Mesendoderm (in vitro differentiated cells): Measurements from ENCODE around the gene SLIT3.

Experiments used
- DNase-seq: peaks from one replicate; pipeline ENCODE4 v3.0.0; 2013
- H2AK5ac ChIP-seq: 2 replicates; pipeline ENCODE4 v1.6.1; 2013; ENCODE audit warnings: low read length, inconsistent platforms
- H2BK120ac ChIP-seq: 2 replicates; pipeline ENCODE4 v1.6.1; 2013; ENCODE audit warnings: low read depth, mild to moderate bottlenecking, low read length, moderate library complexity, mixed read lengths
- H2BK15ac ChIP-seq: replicated peaks from 2 replicates; pipeline ENCODE4 v1.6.1; 2013; ENCODE audit warnings: low read depth, mild to moderate bottlenecking, moderate library complexity
- H2BK5ac ChIP-seq: 2 replicates; pipeline ENCODE4 v1.6.1; 2013; ENCODE audit warnings: low read length, inconsistent platforms
- H3K18ac ChIP-seq: 2 replicates; pipeline ENCODE4 v1.6.1; 2013; ENCODE audit warnings: mild to moderate bottlenecking, low read length, mixed read lengths
- H3K23ac ChIP-seq: one replicate; pipeline ENCODE4 v1.6.1; 2013; ENCODE audit warnings: low read length
- H3K27ac ChIP-seq: 2 replicates; pipeline ENCODE4 v1.5.1; 2013; ENCODE audit warnings: low read depth, mild to moderate bottlenecking, inconsistent platforms, low read length, moderate library complexity
- H3K27me3 ChIP-seq: 2 replicates; pipeline ENCODE4 v1.6.1; 2013; ENCODE audit warnings: low read length, control low read depth, mild to moderate bottlenecking, inconsistent platforms; ENCODE audit not compliant: insufficient read depth, poor library complexity
- H3K36me3 ChIP-seq: 2 replicates; pipeline ENCODE4 v1.6.1; 2013; ENCODE audit warnings: low read length, inconsistent platforms; ENCODE audit not compliant: control insufficient read depth, insufficient read depth
- H3K4ac ChIP-seq: one replicate; pipeline ENCODE4 v1.6.1; 2013; ENCODE audit warnings: low read depth, mild to moderate bottlenecking, low read length, moderate library complexity
- H3K4me1 ChIP-seq: 2 replicates; pipeline ENCODE4 v1.6.1; 2013; ENCODE audit warnings: low read depth, low read length, inconsistent platforms; ENCODE audit not compliant: control insufficient read depth
- H3K4me2 ChIP-seq: 2 replicates; pipeline ENCODE4 v1.6.1; 2013; ENCODE audit warnings: low read length
- H3K4me3 ChIP-seq: 2 replicates; pipeline ENCODE4 v1.5.1; 2013; ENCODE audit warnings: mild to moderate bottlenecking, low read length
- H3K56ac ChIP-seq: one replicate; pipeline ENCODE4 v1.6.1; 2013; ENCODE audit warnings: low read length
- H3K79me1 ChIP-seq: 2 replicates; pipeline ENCODE4 v1.6.1; 2013; ENCODE audit warnings: low read length, inconsistent platforms
- H3K79me2 ChIP-seq: 2 replicates; pipeline ENCODE4 v1.6.1; 2013; ENCODE audit warnings: mild to moderate bottlenecking, low read length; ENCODE audit not compliant: control insufficient read depth, insufficient read depth
- H3K9ac ChIP-seq: 2 replicates; pipeline ENCODE4 v1.6.1; 2013; ENCODE audit warnings: low read length, inconsistent platforms
- H4K5ac ChIP-seq: one replicate; pipeline ENCODE4 v1.6.1; 2013; ENCODE audit warnings: low read length
- H4K8ac ChIP-seq: one replicate; pipeline ENCODE4 v1.6.1; 2013; ENCODE audit warnings: low read depth, mild to moderate bottlenecking, control low read depth, low read length, moderate library complexity
- WGBS: extraction: QIAGEN DNeasy Blood & Tissue Kit; methylation state at CpG from one replicate; pipeline ENCODE4 v1.1.7; 2013; ENCODE audit warnings: low lambda C conversion rate, missing lambda C conversion rate; ENCODE audit not compliant: insufficient coverage; ENCODE audit errors: extremely low coverage; 5-methylcytosine and 5-hydroxymethylcytosine counted together

Gene SLIT3

GRCh38 chr5:169001394-169001793, 299.5 kb downstream of the SLIT3 start:
- Histone ChIP-seq H3K18ac (no peak overlapping the region), H3K4me3 (no peak overlapping the region), H3K79me2 (no peaks in the 10 kb centered on the region), H4K8ac (no peak overlapping the region), H3K4ac (no peak overlapping the region), H3K79me1 (no peaks in the 10 kb centered on the region), H2BK120ac (no peak overlapping the region), H4K5ac (no peak overlapping the region), H3K56ac (no peak overlapping the region), H3K27ac (no peak overlapping the region), H3K36me3 (no peaks in the 10 kb centered on the region), H2BK15ac (no peak overlapping the region), H2AK5ac (no peak overlapping the region), H3K4me2 (no peak overlapping the region), H2BK5ac (no peak overlapping the region), H3K23ac (no peak overlapping the region), H3K4me1 (no peaks in the 10 kb centered on the region), H3K27me3 (no peaks in the 10 kb centered on the region), H3K9ac (no peak overlapping the region)
- no CpG with 5 or more reads among the region's 3 CpGs for WGBS
- no peak for DNase-seq

DNA sequence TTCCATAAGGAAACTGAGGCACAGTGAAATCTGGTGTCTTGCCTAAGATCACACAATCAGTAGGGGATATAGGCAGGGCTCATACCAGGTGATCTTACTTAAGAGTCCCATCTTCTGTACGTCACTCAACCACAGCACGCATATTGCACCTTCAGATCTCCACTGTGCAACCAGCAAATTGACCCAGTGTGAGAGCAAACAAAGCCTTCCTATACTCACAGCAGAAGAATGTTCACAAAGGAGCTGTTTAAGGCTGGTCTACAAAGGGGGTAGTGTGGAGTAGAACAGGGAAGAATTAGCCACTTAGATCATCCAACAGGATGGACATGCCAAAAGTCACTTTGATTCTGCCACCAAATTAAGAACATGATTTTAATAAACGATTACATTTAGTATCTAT, 305.9 kb downstream of the SLIT3 start:
- Histone ChIP-seq H3K79me1 (no peaks in the 10 kb centered on the region), H3K36me3 (no peaks in the 10 kb centered on the region), H4K8ac (no peak overlapping the region), H3K18ac (no peak overlapping the region), H3K27ac (no peak overlapping the region), H3K79me2 (no peaks in the 10 kb centered on the region), H3K4me3 (no peak overlapping the region), H3K27me3 (no peaks in the 10 kb centered on the region), H2BK5ac (no peak overlapping the region), H2BK15ac (no peak overlapping the region), H2AK5ac (no peak overlapping the region), H3K23ac (no peak overlapping the region), H3K9ac (no peak overlapping the region), H3K4me2 (no peak overlapping the region), H3K4me1 (no peaks in the 10 kb centered on the region), H2BK120ac (no peak overlapping the region), H3K56ac (no peak overlapping the region), H3K4ac (no peak overlapping the region), H4K5ac (no peak overlapping the region)
- WGBS: no CpG with 5 or more reads among the region's 3 CpGs
- DNase-seq: no peak

GRCh38 chr5:168992687-168993086, 308.3 kb downstream of the SLIT3 start:
- H3K23ac ChIP-seq: no peak overlapping the region
- H3K4me3 ChIP-seq: no peak overlapping the region
- H3K36me3 ChIP-seq: no peaks in the 10 kb centered on the region
- H4K8ac ChIP-seq: no peak overlapping the region
- H2AK5ac ChIP-seq: no peak overlapping the region
- H3K4ac ChIP-seq: no peak overlapping the region
- H3K9ac ChIP-seq: no peak overlapping the region
- no peak overlapping the region for H3K27ac ChIP-seq
- H3K4me2 ChIP-seq: no peak overlapping the region
- H3K27me3 ChIP-seq: no peaks in the 10 kb centered on the region
- DNase-seq: peak; percentile 51
- WGBS: no CpG with 5 or more reads among the region's 11 CpGs
- H3K56ac ChIP-seq: no peak overlapping the region
- no peak overlapping the region for H2BK15ac ChIP-seq
- H2BK120ac ChIP-seq: no peak overlapping the region
- H3K79me1 ChIP-seq: no peaks in the 10 kb centered on the region
- no peak overlapping the region for H4K5ac ChIP-seq
- no peaks in the 10 kb centered on the region for H3K4me1 ChIP-seq
- H2BK5ac ChIP-seq: no peak overlapping the region
- no peak overlapping the region for H3K18ac ChIP-seq
- no peaks in the 10 kb centered on the region for H3K79me2 ChIP-seq

- Histone ChIP-seq H4K5ac (no peak overlapping the region), H3K36me3 (no peaks in the 10 kb centered on the region), H3K79me1 (no peaks in the 10 kb centered on the region), H3K9ac (no peak overlapping the region), H3K4ac (no peak overlapping the region), H3K79me2 (no peaks in the 10 kb centered on the region), H2BK120ac (no peak overlapping the region), H3K18ac (no peak overlapping the region), H4K8ac (no peak overlapping the region), H3K27ac (no peak overlapping the region), H3K23ac (no peak overlapping the region), H3K4me3 (no peak overlapping the region), H3K56ac (no peak overlapping the region), H3K27me3 (no peaks in the 10 kb centered on the region), H3K4me2 (no peak overlapping the region), H2BK5ac (no peak overlapping the region), H2AK5ac (no peak overlapping the region), H3K4me1 (no peaks in the 10 kb centered on the region), H2BK15ac (no peak overlapping the region)
- DNase-seq: no peak
- no CpG with 5 or more reads among the region's 5 CpGs for WGBS
These were observed 308.9 kb downstream of the SLIT3 start for GRCh38 chr5:168992016-168992415.

- Histone ChIP-seq H3K4me2 (no peak overlapping the region), H3K18ac (no peak overlapping the region), H4K8ac (no peak overlapping the region), H3K27ac (no peak overlapping the region), H3K23ac (no peak overlapping the region), H3K36me3 (no peaks in the 10 kb centered on the region), H3K9ac (no peak overlapping the region), H2AK5ac (no peak overlapping the region), H3K27me3 (no peaks in the 10 kb centered on the region), H2BK5ac (no peak overlapping the region), H3K79me2 (no peaks in the 10 kb centered on the region), H4K5ac (no peak overlapping the region), H3K79me1 (no peaks in the 10 kb centered on the region), H3K4ac (no peak overlapping the region), H2BK120ac (no peak overlapping the region), H3K4me1 (no peaks in the 10 kb centered on the region), H3K4me3 (no peak overlapping the region), H3K56ac (no peak overlapping the region), H2BK15ac (no peak overlapping the region)
- WGBS: no CpG with 5 or more reads among the region's 2 CpGs
- peak; percentile 28 for DNase-seq
These were observed 309.6 kb downstream of the SLIT3 start for GRCh38 chr5:168991311-168991710.

DNA sequence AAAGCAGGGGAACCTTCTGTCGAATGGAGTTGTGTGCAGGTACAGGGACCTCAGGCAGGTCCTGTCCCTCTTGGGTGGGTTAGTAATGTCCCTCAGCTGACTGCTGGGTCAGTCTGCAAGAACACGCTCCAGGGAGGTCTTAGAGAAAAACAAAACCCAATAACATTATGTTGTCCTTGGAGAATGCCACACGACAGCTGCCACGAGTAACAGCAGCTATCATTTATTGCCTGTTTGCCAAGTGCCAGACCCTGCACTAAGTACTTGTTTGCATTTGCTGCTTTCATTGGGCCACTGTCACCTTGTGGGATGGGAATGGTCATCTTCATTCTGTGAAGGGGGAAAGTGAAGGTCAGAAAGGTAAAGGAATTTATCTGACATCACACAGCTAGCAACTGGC, 310.3 kb downstream of the SLIT3 start:
- Histone ChIP-seq H3K79me1 (no peaks in the 10 kb centered on the region), H2AK5ac (no peak overlapping the region), H4K8ac (no peak overlapping the region), H3K4ac (no peak overlapping the region), H3K4me2 (no peak overlapping the region), H4K5ac (no peak overlapping the region), H3K27me3 (no peaks in the 10 kb centered on the region), H2BK5ac (no peak overlapping the region), H3K36me3 (no peaks in the 10 kb centered on the region), H3K18ac (no peak overlapping the region), H2BK120ac (no peak overlapping the region), H3K27ac (no peak overlapping the region), H2BK15ac (no peak overlapping the region), H3K79me2 (no peaks in the 10 kb centered on the region), H3K4me3 (no peak overlapping the region), H3K56ac (no peak overlapping the region), H3K4me1 (no peaks in the 10 kb centered on the region), H3K9ac (no peak overlapping the region), H3K23ac (no peak overlapping the region)
- no CpG with 5 or more reads among the region's 4 CpGs for WGBS
- no peak for DNase-seq
